Measurements from ENCODE around the gene GTSF1L.

Gene GTSF1L

DNA sequence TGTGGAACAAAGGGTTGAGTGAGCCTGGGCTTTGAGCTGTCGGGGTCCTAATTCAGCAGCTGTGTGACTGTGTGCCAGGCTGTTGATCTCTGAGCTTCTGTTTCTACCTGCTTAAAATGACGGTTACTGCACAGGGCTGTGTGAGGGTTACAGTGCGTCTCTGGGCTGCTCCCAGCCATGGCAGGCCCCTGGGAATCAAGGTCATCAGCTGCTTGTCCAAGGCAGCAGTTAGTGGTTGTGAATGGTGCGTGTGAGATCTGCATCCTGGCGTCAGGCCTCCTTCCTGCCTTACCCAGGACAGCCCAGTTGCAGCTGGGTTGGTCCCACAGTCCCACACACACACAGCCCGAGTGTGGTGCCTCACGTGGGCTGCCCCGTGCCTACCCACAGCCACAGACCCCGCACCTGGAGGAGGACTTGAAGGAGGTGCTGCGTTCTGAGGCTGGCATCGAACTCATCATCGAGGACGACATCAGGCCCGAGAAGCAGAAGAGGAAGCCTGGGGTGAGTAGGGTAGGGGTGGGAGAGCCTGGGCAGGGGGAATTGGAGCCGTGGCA is 15.6 kb downstream of the GTSF1L start:
- Histone ChIP-seq H3K27me3 (ENCODE audit: insufficient read depth, low read length) (no peaks in the 10 kb centered on the region), H3K36me3 (ENCODE audit: insufficient read depth, low read depth, low read length) (peaks cover 93% of the 10 kb centered on the region), H3K4me1 (ENCODE audit: insufficient read depth, low read length) (no peaks in the 10 kb centered on the region), H3K9me3 (ENCODE audit: insufficient read depth, low read depth, low read length) (no peaks in the 10 kb centered on the region), H3K9ac (ENCODE audit: low read depth, low read length) (no peak overlapping the region), H3K27ac (ENCODE audit: low read length) (no peak overlapping the region), H3K4me3 (ENCODE audit: low read length) (no peak overlapping the region)

DNA sequence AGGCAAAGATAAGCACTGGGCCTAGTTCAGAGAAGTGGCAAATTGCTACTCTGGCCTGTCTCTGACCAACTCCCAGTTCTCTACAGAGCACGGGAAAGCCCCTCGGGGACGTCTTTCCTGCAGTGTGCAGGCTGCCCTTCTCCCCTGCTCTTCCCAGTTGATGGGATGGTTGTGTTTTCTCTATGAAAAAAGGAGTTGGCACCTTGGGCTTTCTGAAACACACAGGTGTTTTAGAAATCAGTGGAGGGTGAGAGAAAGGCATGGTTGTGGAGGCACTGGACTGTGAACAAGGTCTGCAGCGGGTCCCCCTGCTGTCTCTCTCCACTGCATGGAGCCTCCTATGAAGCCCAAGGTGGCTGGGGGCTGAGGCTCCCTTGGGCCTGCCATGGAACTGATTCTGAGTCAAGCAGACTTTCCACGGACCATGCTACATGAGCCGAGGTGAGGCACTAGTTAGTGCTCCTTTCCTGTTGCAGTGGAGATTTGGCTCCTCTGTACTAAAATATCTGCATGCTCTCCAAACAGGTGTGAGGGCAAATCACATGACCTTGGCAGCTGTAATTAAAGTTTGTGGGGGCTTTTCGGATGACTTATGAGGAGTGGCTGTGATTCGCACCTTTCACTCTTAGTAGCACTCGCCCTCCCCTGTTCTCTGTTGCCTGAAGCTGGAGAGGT is 16.3 kb downstream of the GTSF1L start:
- no peak overlapping the region for H3K9ac ChIP-seq (ENCODE audit: low read depth, low read length)
- H3K27ac ChIP-seq (ENCODE audit: low read length), result no peak overlapping the region
- H3K27me3 ChIP-seq (ENCODE audit: insufficient read depth, low read length), result no peaks in the 10 kb centered on the region
- no peaks in the 10 kb centered on the region for H3K4me1 ChIP-seq (ENCODE audit: insufficient read depth, low read length)
- peaks cover 90% of the 10 kb centered on the region for H3K36me3 ChIP-seq (ENCODE audit: insufficient read depth, low read depth, low read length)
- no peak overlapping the region for H3K4me3 ChIP-seq (ENCODE audit: low read length)
- no peaks in the 10 kb centered on the region for H3K9me3 ChIP-seq (ENCODE audit: insufficient read depth, low read depth, low read length)

DNA sequence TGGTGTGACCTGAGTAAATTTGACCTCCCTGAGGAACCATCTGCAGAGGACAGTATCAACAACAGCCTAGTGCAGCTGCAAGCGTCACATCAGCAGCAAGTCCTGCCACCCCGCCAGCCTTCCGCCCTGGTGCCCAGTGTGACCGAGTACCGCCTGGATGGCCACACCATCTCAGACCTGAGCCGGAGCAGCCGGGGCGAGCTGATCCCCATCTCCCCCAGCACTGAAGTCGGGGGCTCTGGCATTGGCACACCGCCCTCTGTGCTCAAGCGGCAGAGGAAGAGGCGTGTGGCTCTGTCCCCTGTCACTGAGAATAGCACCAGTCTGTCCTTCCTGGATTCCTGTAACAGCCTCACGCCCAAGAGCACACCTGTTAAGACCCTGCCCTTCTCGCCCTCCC is 24.3 kb downstream of the GTSF1L start:
- Histone ChIP-seq H3K4me1 (ENCODE audit: insufficient read depth, low read length) (no peaks in the 10 kb centered on the region), H3K27ac (ENCODE audit: low read length) (no peak overlapping the region), H3K4me3 (ENCODE audit: low read length) (no peak overlapping the region), H3K36me3 (ENCODE audit: insufficient read depth, low read depth, low read length) (peaks cover 77% of the 10 kb centered on the region), H3K27me3 (ENCODE audit: insufficient read depth, low read length) (no peaks in the 10 kb centered on the region), H3K9ac (ENCODE audit: low read depth, low read length) (no peak overlapping the region), H3K9me3 (ENCODE audit: insufficient read depth, low read depth, low read length) (no peaks in the 10 kb centered on the region)

DNA sequence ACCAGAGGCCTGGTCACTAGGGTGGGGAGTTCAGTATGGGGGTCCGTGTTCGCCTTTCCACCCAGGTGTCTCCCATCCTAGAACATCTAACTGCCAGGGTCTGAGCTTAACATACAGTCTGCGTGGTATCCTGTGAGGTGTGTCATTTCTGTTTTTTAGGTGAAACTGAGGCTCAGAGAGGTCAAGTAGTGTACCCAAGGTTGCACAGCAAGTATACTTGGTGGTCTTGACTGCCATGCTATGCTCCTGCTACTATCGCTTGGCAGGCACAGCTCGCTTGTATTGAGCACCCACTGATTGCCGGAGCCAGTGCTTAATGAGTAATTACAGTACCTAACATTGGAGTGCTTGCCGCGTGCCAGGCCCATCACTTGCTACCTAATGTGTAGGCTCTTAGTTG is 26.2 kb downstream of the GTSF1L start:
- H3K36me3 ChIP-seq (ENCODE audit: insufficient read depth, low read depth, low read length), result peaks cover 76% of the 10 kb centered on the region
- no peaks in the 10 kb centered on the region for H3K4me1 ChIP-seq (ENCODE audit: insufficient read depth, low read length)

DNA sequence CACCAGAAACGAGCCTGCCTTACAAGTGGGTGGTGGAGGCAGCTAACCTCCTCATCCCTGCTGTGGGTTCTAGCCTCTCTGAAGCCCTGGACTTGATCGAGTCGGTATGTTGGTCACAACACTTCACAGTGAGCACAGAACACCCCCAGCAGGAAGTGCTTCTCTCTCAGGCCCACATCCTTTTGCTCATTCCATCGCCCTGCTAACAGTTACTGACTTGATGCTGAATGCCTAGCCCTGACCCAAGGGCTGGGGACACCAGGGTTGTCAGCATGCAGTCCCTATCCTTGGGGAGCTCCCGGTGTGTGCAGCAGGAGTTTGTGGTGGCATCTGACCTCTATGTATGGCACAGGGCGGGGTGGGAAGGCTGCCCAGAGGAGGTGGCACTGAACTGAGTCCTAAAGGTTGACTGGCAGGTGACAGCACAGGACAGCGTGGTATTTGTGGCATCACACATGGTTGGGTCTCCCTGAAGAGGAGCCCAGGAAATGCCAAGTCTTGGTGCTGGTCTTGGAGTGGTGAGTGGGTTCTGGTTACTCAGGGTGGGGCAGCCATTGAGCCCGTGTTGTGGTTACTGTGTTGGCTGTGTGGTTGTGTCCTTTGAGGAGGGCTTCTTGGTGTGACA is 26.7 kb downstream of the GTSF1L start:
- Histone ChIP-seq H3K27me3 (ENCODE audit: insufficient read depth, low read length) (no peaks in the 10 kb centered on the region), H3K36me3 (ENCODE audit: insufficient read depth, low read depth, low read length) (peaks cover 75% of the 10 kb centered on the region), H3K9ac (ENCODE audit: low read depth, low read length) (no peak overlapping the region), H3K4me3 (ENCODE audit: low read length) (no peak overlapping the region), H3K27ac (ENCODE audit: low read length) (no peak overlapping the region), H3K9me3 (ENCODE audit: insufficient read depth, low read depth, low read length) (no peaks in the 10 kb centered on the region), H3K4me1 (ENCODE audit: insufficient read depth, low read length) (no peaks in the 10 kb centered on the region)

More for the DNA sequence above, 26.2 kb downstream of the GTSF1L start:
- no peaks in the 10 kb centered on the region for H3K9me3 ChIP-seq (ENCODE audit: insufficient read depth, low read depth, low read length)
- no peak overlapping the region for H3K9ac ChIP-seq (ENCODE audit: low read depth, low read length)
- no peak overlapping the region for H3K27ac ChIP-seq (ENCODE audit: low read length)
- no peaks in the 10 kb centered on the region for H3K27me3 ChIP-seq (ENCODE audit: insufficient read depth, low read length)
- H3K4me3 ChIP-seq (ENCODE audit: low read length), result no peak overlapping the region

DNA sequence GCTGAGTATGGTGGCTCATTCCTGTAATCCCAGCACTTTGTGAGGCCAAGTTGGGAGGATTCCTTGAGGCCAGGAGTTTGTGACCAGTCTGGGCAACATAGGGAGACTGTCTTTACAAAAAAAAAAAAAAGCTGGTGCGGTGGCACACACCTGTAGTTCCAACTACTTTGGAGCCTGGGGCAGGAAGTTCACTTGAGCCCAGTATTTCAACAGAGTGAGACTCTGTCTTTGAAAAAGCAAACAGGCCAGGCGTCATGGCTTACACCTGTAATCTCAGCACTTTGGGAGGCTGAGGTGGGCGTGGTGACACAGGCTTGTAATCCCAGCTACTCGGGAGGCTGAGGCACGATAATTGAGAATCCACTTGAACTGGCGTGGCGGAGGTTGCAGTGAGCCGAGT is 31.2 kb downstream of the GTSF1L start:
- Histone ChIP-seq H3K9ac (ENCODE audit: low read depth, low read length) (no peak overlapping the region), H3K9me3 (ENCODE audit: insufficient read depth, low read depth, low read length) (no peaks in the 10 kb centered on the region), H3K27me3 (ENCODE audit: insufficient read depth, low read length) (no peaks in the 10 kb centered on the region), H3K4me3 (ENCODE audit: low read length) (no peak overlapping the region), H3K4me1 (ENCODE audit: insufficient read depth, low read length) (no peaks in the 10 kb centered on the region), H3K27ac (ENCODE audit: low read length) (no peak overlapping the region), H3K36me3 (ENCODE audit: insufficient read depth, low read depth, low read length) (peaks cover 68% of the 10 kb centered on the region)

DNA sequence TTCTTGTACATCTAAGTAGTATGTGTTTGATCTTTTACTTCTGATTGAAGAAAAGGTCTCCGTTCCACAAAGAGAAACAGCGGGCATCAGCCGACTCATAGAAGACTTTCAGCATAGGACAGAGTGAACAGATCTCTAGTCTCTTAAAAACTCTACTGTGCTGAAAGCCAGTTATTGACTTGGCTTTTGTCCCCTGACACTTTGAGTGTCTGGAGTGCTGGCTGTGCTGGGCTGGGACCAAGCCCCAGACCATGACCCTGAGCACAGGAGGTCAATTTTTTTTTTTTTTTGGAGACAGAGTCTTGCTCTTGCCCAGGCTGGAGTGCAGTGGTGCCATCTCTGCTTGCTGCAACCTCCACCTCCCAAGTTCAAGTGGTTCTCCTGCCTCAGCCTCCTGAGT is 32.0 kb downstream of the GTSF1L start:
- Histone ChIP-seq H3K27me3 (ENCODE audit: insufficient read depth, low read length) (no peaks in the 10 kb centered on the region), H3K36me3 (ENCODE audit: insufficient read depth, low read depth, low read length) (peaks cover 67% of the 10 kb centered on the region), H3K4me3 (ENCODE audit: low read length) (no peak overlapping the region)

DNA sequence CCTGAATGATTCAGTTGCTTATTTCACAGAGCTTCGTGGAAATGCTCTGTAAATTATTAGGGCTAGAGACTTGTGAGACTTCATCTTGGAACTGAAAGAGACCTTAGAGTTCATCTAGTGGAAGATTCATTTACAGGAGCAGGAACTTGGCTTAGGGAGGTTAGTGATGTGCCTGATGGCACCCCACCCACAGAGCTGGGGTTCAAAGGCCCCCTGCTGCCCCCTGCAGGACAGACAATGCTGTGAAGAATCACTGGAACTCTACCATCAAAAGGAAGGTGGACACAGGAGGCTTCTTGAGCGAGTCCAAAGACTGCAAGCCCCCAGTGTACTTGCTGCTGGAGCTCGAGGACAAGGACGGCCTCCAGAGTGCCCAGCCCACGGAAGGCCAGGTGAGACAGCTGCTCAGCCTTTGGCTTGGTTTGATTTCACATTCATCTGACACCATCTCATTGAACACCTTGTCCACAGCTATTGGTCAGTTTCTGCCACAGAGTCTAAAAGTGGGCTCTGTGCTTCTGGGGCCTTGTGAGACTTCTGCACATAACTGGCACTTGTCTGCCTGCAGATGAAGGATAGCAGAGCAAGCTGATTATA is 34.8 kb downstream of the GTSF1L start:
- Histone ChIP-seq H3K9ac (ENCODE audit: low read depth, low read length) (no peak overlapping the region), H3K4me1 (ENCODE audit: insufficient read depth, low read length) (no peaks in the 10 kb centered on the region), H3K9me3 (ENCODE audit: insufficient read depth, low read depth, low read length) (no peaks in the 10 kb centered on the region), H3K27ac (ENCODE audit: low read length) (no peak overlapping the region), H3K4me3 (ENCODE audit: low read length) (no peak overlapping the region), H3K36me3 (ENCODE audit: insufficient read depth, low read depth, low read length) (peaks cover 80% of the 10 kb centered on the region), H3K27me3 (ENCODE audit: insufficient read depth, low read length) (no peaks in the 10 kb centered on the region)

More for the DNA sequence above, 32.0 kb downstream of the GTSF1L start:
- Histone ChIP-seq H3K4me1 (ENCODE audit: insufficient read depth, low read length) (no peaks in the 10 kb centered on the region), H3K9ac (ENCODE audit: low read depth, low read length) (no peak overlapping the region), H3K9me3 (ENCODE audit: insufficient read depth, low read depth, low read length) (no peaks in the 10 kb centered on the region), H3K27ac (ENCODE audit: low read length) (no peak overlapping the region)

DNA sequence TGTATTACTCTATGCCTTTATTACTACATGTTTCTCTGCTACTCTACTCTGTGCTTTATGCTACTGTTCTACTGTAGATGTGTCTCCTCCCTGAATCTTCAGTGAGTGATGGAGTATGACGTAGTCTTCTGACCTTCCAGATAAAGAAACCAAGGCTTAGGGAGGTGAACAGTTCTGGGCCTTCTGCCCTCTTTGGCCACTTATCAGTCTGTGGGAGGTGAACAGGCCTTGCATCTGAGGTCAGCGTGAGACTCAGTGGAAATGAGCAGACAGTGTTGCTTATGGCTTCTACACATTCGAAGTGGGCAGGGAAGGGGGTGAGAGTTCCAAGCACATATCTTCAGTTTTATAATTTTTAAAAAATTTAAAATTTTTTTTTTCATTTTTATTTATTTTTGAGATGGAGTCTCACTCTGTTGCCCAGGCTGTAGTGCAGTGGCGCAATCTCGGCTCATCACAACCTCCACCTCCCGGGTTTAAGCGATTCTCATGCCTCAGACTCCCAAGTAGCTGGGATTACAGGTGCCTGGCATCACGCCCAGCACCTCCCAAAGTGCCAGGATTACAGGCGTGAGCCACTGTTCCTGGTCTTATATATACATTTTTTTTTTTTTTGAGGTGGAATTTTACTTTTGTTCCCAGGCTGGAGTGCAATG is 35.7 kb downstream of the GTSF1L start:
- Histone ChIP-seq H3K4me3 (ENCODE audit: low read length) (no peak overlapping the region), H3K9me3 (ENCODE audit: insufficient read depth, low read depth, low read length) (no peaks in the 10 kb centered on the region), H3K4me1 (ENCODE audit: insufficient read depth, low read length) (no peaks in the 10 kb centered on the region), H3K9ac (ENCODE audit: low read depth, low read length) (no peak overlapping the region), H3K27ac (ENCODE audit: low read length) (no peak overlapping the region), H3K27me3 (ENCODE audit: insufficient read depth, low read length) (no peaks in the 10 kb centered on the region), H3K36me3 (ENCODE audit: insufficient read depth, low read depth, low read length) (peaks cover 81% of the 10 kb centered on the region)

DNA sequence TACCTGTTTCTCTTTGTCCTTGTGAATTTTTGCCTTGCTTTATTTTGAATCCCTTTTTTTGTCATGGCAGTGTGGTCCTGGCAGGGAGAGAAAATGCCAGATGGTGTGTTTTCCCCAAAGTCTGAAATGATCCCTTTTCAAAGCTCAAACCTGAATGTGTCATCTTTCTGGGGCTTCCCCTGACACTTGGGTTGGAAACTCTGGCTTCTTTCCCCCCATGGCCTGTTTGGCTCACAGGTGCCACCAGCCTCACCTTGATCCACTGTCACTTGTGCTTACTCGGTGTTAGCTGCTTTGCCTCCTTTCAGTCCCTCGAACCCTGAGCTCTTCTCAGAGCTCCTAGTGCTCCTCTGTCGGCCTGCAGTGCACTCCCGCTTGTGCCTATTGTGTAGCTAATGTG is 37.6 kb downstream of the GTSF1L start:
- no peak overlapping the region for H3K27ac ChIP-seq (ENCODE audit: low read length)

DNA sequence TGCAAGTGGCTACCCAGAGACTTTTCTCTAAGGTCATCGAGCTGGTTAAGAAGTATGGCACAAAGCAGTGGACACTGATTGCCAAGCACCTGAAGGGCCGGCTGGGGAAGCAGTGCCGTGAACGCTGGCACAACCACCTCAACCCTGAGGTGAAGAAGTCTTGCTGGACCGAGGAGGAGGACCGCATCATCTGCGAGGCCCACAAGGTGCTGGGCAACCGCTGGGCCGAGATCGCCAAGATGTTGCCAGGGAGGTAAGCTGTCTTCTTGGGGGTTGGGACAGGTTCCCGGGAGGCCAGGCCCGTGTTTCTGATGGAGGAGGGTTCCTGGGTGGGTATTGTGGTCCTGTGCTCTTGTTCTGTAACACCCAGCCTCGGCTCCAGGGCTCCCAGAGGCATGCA is 40.0 kb downstream of the GTSF1L start:
- Histone ChIP-seq H3K27ac (ENCODE audit: low read length) (no peak overlapping the region), H3K4me3 (ENCODE audit: low read length) (no peak overlapping the region), H3K9me3 (ENCODE audit: insufficient read depth, low read depth, low read length) (no peaks in the 10 kb centered on the region), H3K9ac (ENCODE audit: low read depth, low read length) (no peak overlapping the region), H3K27me3 (ENCODE audit: insufficient read depth, low read length) (no peaks in the 10 kb centered on the region), H3K36me3 (ENCODE audit: insufficient read depth, low read depth, low read length) (peaks cover 68% of the 10 kb centered on the region), H3K4me1 (ENCODE audit: insufficient read depth, low read length) (no peaks in the 10 kb centered on the region)

More for the DNA sequence above, 37.6 kb downstream of the GTSF1L start:
- Histone ChIP-seq H3K27me3 (ENCODE audit: insufficient read depth, low read length) (no peaks in the 10 kb centered on the region), H3K9me3 (ENCODE audit: insufficient read depth, low read depth, low read length) (no peaks in the 10 kb centered on the region), H3K36me3 (ENCODE audit: insufficient read depth, low read depth, low read length) (peaks cover 67% of the 10 kb centered on the region), H3K4me3 (ENCODE audit: low read length) (no peak overlapping the region), H3K4me1 (ENCODE audit: insufficient read depth, low read length) (no peaks in the 10 kb centered on the region), H3K9ac (ENCODE audit: low read depth, low read length) (no peak overlapping the region)

Data from iPS-20b (cell line).